SK-N-SH (cell line): ENCODE measurements around the gene PPP1R15B. TPM values are rescaled to one million over a fixed set of nuclear protein-coding genes. Genes with fewer than 3 reads are reported as not detected.

Source experiments
- CTCF ChIA-PET: fragments of 300-600, 350-600 bp; formaldehyde crosslinking; extraction: SDS; loops from one replicate; lab custom pipeline; 2021; lab: Yijun Ruan, JAX
- POLR2A ChIA-PET: fragments of 350-600 bp; sonication (Branson Sonifier 250); formaldehyde crosslinking; extraction: SDS; loops from one replicate; lab custom pipeline; 2020; ENCODE audit warnings: antibody characterized with exemption, inconsistent platforms; lab: Yijun Ruan, JAX
- DNase-seq: peaks from one replicate; pipeline ENCODE4 v3.0.0; 2012
- H2AFZ ChIP-seq: fragments of 200-600 bp; sonication (generic); 2 replicates; pipeline ENCODE4 v1.8.1; 2016; ENCODE audit warnings: antibody characterized with exemption, mild to moderate bottlenecking, low read depth
- H3F3A ChIP-seq: fragments of 200-600 bp; sonication (generic); replicated peaks from 2 replicates; pipeline ENCODE3; 2016; ENCODE audit warnings: antibody characterized with exemption, mild to moderate bottlenecking; ENCODE audit not compliant: insufficient read depth
- H3K27ac ChIP-seq, 2 experiments: fragments of 200-500 bp in 1 of 2; fragments of 200-600 bp in 1 of 2; sonication (Bioruptor generic) in 1 of 2; sonication (generic), shearing (Covaris generic) in 1 of 2; 2 replicates each; pipeline versions ENCODE4 v1.5.1 to v1.6.1; 2014 to 2016; ENCODE audit warnings: low read depth in 2 of 2, inconsistent platforms in 1 of 2, low read length in 1 of 2, mild to moderate bottlenecking in 1 of 2, mixed read lengths in 1 of 2
- H3K27me3 ChIP-seq: fragments of 200-600 bp; sonication (generic), shearing (Covaris generic); 2 replicates; pipeline ENCODE4 v1.6.1; 2016; ENCODE audit warnings: mixed run types; ENCODE audit not compliant: insufficient read depth
- H3K36me3 ChIP-seq, 2 experiments: fragments of 200-500 bp in 1 of 2; fragments of 200-600 bp in 1 of 2; sonication (Bioruptor generic) in 1 of 2; sonication (generic) in 1 of 2; replicated peaks in 1 of 2; 2 replicates each; pipeline versions ENCODE3 to v1.5.1; 2014 to 2016; ENCODE audit warnings: low read length in 1 of 2, mild to moderate bottlenecking in 1 of 2; ENCODE audit not compliant: insufficient read depth in 2 of 2, control insufficient read depth in 1 of 2
- H3K4me1 ChIP-seq, 2 experiments: fragments of 200-500 bp in 1 of 2; fragments of 200-600 bp in 1 of 2; sonication (Bioruptor generic) in 1 of 2; sonication (generic), shearing (Covaris generic) in 1 of 2; 2 replicates each; pipeline versions ENCODE4 v1.5.1 to v1.6.1; 2014 to 2016; ENCODE audit warnings: low read depth in 1 of 2, low read length in 1 of 2, mixed run types in 1 of 2; ENCODE audit not compliant: insufficient read depth in 2 of 2, control insufficient read depth in 1 of 2
- H3K4me2 ChIP-seq: fragments of 200-600 bp; sonication (generic), shearing (Covaris generic); 2 replicates; pipeline ENCODE4 v1.6.1; 2017; ENCODE audit warnings: mixed run types
- H3K4me3 ChIP-seq, 2 experiments: fragments of 200-500 bp in 1 of 2; fragments of 200-600 bp in 1 of 2; sonication (Bioruptor generic) in 1 of 2; sonication (generic), shearing (Covaris generic) in 1 of 2; 2 replicates each; pipeline versions ENCODE4 v1.5.1 to v1.8.1; 2014 to 2016; ENCODE audit warnings: low read depth in 2 of 2, inconsistent platforms in 1 of 2, low read length in 1 of 2, mild to moderate bottlenecking in 1 of 2, mixed read lengths in 1 of 2, moderate library complexity in 1 of 2
- H3K79me2 ChIP-seq: fragments of 200-600 bp; sonication (generic); 2 replicates; pipeline ENCODE4 v1.8.1; 2017; ENCODE audit warnings: mild to moderate bottlenecking; ENCODE audit not compliant: insufficient read depth
- H3K9ac ChIP-seq: fragments of 200-600 bp; sonication (generic); 2 replicates; pipeline ENCODE4 v1.6.1; 2017; ENCODE audit warnings: mixed run types
- H3K9me2 ChIP-seq: fragments of 200-600 bp; sonication (generic); 2 replicates; pipeline ENCODE4 v1.6.1; 2017; ENCODE audit warnings: mixed run types
- H3K9me3 ChIP-seq: fragments of 200-600 bp; sonication (generic); 2 replicates; pipeline ENCODE4 v1.6.1; 2017; ENCODE audit warnings: mixed run types, mild to moderate bottlenecking, moderate library complexity
- H4K20me1 ChIP-seq: fragments of 200-600 bp; sonication (generic); 2 replicates; pipeline ENCODE4 v1.6.1; 2017; ENCODE audit warnings: mild to moderate bottlenecking, mixed run types; ENCODE audit not compliant: insufficient read depth
- CHD2 ChIP-seq: fragments of 150-350 bp; IDR thresholded peaks from 2 replicates; pipeline ENCODE4 v1.6.1; 2018; ENCODE audit warnings: low read length; ENCODE audit not compliant: partially characterized antibody
- CTCF ChIP-seq: fragments of 200-600 bp; sonication (generic); IDR thresholded peaks from 2 replicates; pipeline ENCODE4 v1.6.1; 2017; ENCODE audit warnings: antibody characterized with exemption, mild to moderate bottlenecking, moderate library complexity
- ELF1 ChIP-seq: IDR thresholded peaks from 2 replicates; pipeline ENCODE4 v1.4.0; 2012
- EP300 ChIP-seq, 2 experiments: IDR thresholded peaks; 2 replicates each; pipeline versions ENCODE4 v1.4.0 to v1.6.1; 2012; ENCODE audit warnings: borderline replicate concordance in 1 of 2, low read depth in 1 of 2, low read length in 1 of 2
- EZH2phosphoT487 ChIP-seq: fragments of 200-600 bp; sonication (generic); IDR thresholded peaks from 2 replicates; pipeline ENCODE4 v1.6.1; 2017; ENCODE audit warnings: low read depth, mixed run types, mild to moderate bottlenecking, antibody characterized with exemption, moderate library complexity, borderline replicate concordance
- FOXM1 ChIP-seq: IDR thresholded peaks from 2 replicates; pipeline ENCODE4 v1.4.0; 2012; ENCODE audit warnings: low read depth, mild to moderate bottlenecking
- GATA2 ChIP-seq: sonication (generic); formaldehyde crosslinking; IDR thresholded peaks from 2 replicates; pipeline ENCODE4 v1.5.0; 2020; ENCODE audit warnings: mild to moderate bottlenecking, missing genetic modification reagents
- PBX3 ChIP-seq: IDR thresholded peaks from 2 replicates; pipeline ENCODE4; 2012
- TCF12 ChIP-seq: IDR thresholded peaks from 2 replicates; pipeline ENCODE4 v1.4.0; 2012
- ZBTB33 ChIP-seq: IDR thresholded peaks from 2 replicates; pipeline ENCODE4 v1.4.0; 2012; ENCODE audit warnings: low read depth, borderline replicate concordance
- WGBS: methylation state at CpG from one replicate; pipeline ENCODE4 v1.1.6; 2017; ENCODE audit warnings: low lambda C conversion rate; 5-methylcytosine and 5-hydroxymethylcytosine counted together
- polyA plus RNA-seq, 3 experiments: library from polyadenylated mRNA; depleted of rRNA; stranded (reverse); fragments of >200 nt; gene quantifications; 2 replicates each; pipeline ENCODE4 v1.2.3, GENCODE V29; 2012
- small RNA-seq, 7 experiments: library from RNA; depleted of rRNA; stranded (forward); fragments of <200 nt; gene quantifications; one replicate each; pipeline ENCODE3, GENCODE V24; 2012

Gene PPP1R15B
- polyA plus RNA-seq, 1 of the 3 experiments (the other 2 are of a cell fraction) = 12.1 TPM

- Histone ChIP-seq H3K4me3 (no peak overlapping the region), H3K27me3 (no peaks in the 10 kb centered on the region), H3K36me3 (no peaks in the 10 kb centered on the region), H3K9me3 (no peaks in the 10 kb centered on the region), H3K9me2 (no peaks in the 10 kb centered on the region), H3F3A (no peaks in the 10 kb centered on the region), H3K4me2 (no peak overlapping the region), H2AFZ (no peak overlapping the region), H3K4me1 (peaks cover 9 to 54% of the 10 kb centered on the region in 2 experiments; a peak in 2 of 4 replicates), H3K9ac (no peak overlapping the region), H3K27ac (no peak overlapping the region), H3K79me2 (no peaks in the 10 kb centered on the region), H4K20me1 (no peaks in the 10 kb centered on the region)
- ChIA-PET CTCF (interaction anchor here (0.9 to 2.4 kb wide), 7 partner anchors 9 to 226 kb away, joined by 3 to 9 read pairs (median 4); no protein-coding TSS in a partner anchor), POLR2A (interaction anchor here (0.9 kb wide), 1 partner anchor 71 kb away, joined by 3 read pairs; no protein-coding TSS in a partner anchor)
- DNase-seq = no peak
- TF ChIP-seq CHD2 (no peak), GATA2 (CRISPR knock-in tag) (no peak; the same call in 1 of the 2 replicates), EZH2phosphoT487 (no peak), EP300 (IDR thresholded peaks at IDR 0.05; ENCODE audit: borderline replicate concordance in 1 of 2, low read depth in 1 of 2, low read length in 1 of 2) (no peak), ZBTB33 (no peak), ELF1 (no peak), PBX3 (no peak), TCF12 (no peak), CTCF (no peak), FOXM1 (no peak)
- WGBS = 66% methylated on average over 6 of the region's 6 CpGs
Observed at GRCh38 chr1:204354579-204354978, 57.0 kb downstream of the PPP1R15B start.

Small RNAs within 50 kb of the gene (small RNA-seq; reads per million reads assigned to genes)
- gene AL606489.2 = 0 reads per million in 7 experiments

Other genes with a start within 250 kb of the PPP1R15B start
- not detected in 2 replicates for gene REN, start 245.5 kb downstream of the PPP1R15B start, polyA plus RNA-seq (2012; rRNA removed)
- gene KISS1, start 215.3 kb downstream of the PPP1R15B start, polyA plus RNA-seq (2012; rRNA removed) = 0.10 TPM in 1 of 2 replicates, not detected in the other
- not detected in 2 replicates for gene GOLT1A, start 197.8 kb downstream of the PPP1R15B start, polyA plus RNA-seq (2012; rRNA removed)
- gene PLEKHA6, start 51.9 kb downstream of the PPP1R15B start, polyA plus RNA-seq (2012; rRNA removed) = 1.2 and 3.1 TPM in 2 replicates
- gene PIK3C2B, start 83.0 kb upstream of the PPP1R15B start, polyA plus RNA-seq (2012; rRNA removed) = 6.5 and 6.6 TPM in 2 replicates
- gene MDM4, start 104.6 kb upstream of the PPP1R15B start, polyA plus RNA-seq (2012; rRNA removed) = 6.2 and 9.2 TPM in 2 replicates